ENCODE results near the gene HPDL.

HPDL gene

GRCh38 chr1:45375104-45376090 is 48.7 kb downstream of the HPDL start:
- Histone ChIP-seq H3K4me1 (ENCODE audit: insufficient read depth, low read length) (no peaks in the 10 kb centered on the region), H3K27me3 (ENCODE audit: insufficient read depth, low read length) (no peaks in the 10 kb centered on the region), H3K9me3 (ENCODE audit: low read length) (no peaks in the 10 kb centered on the region), H2AFZ (ENCODE audit: low read depth, low read length) (no peak overlapping the region), H3K4me3 (ENCODE audit: low read length) (no peak overlapping the region), H3K36me3 (ENCODE audit: insufficient read depth, low read length) (no peaks in the 10 kb centered on the region)

GRCh38 chr1:45378184-45378583 is 51.5 kb downstream of the HPDL start:
- H3K4me3 ChIP-seq (ENCODE audit: low read length): no peak overlapping the region
- H3K27me3 ChIP-seq (ENCODE audit: insufficient read depth, low read length): no peaks in the 10 kb centered on the region
- H3K9me3 ChIP-seq (ENCODE audit: low read length): no peaks in the 10 kb centered on the region
- no peak overlapping the region for H2AFZ ChIP-seq (ENCODE audit: low read depth, low read length)
- no peaks in the 10 kb centered on the region for H3K4me1 ChIP-seq (ENCODE audit: insufficient read depth, low read length)
- H3K36me3 ChIP-seq (ENCODE audit: insufficient read depth, low read length): no peaks in the 10 kb centered on the region
